H1 (cell line): ENCODE data around the gene SSBP3. TPM values are rescaled to one million over a fixed set of nuclear protein-coding genes. Genes with fewer than 3 reads are reported as not detected.

Experiments
- CHD7 ChIP-seq: fragments of 300-600 bp; sonication (generic); IDR thresholded peaks from 2 replicates; pipeline ENCODE4 v1.7.1; 2012; ENCODE audit warnings: low read length, moderate library complexity, mild to moderate bottlenecking, inconsistent platforms; ENCODE audit not compliant: insufficient replicate concordance
- EGR1 ChIP-seq: IDR thresholded peaks from 2 replicates; pipeline ENCODE4 v1.6.1; 2011; ENCODE audit warnings: low read depth, low read length, borderline replicate concordance
- FOSL1 ChIP-seq: IDR thresholded peaks from 2 replicates; pipeline ENCODE4 v1.6.1; 2011; ENCODE audit warnings: mild to moderate bottlenecking, low read depth, low read length, moderate library complexity; ENCODE audit not compliant: insufficient read depth
- JUN ChIP-seq: IDR thresholded peaks from 2 replicates; pipeline ENCODE4 v1.6.1; 2011; ENCODE audit warnings: low read depth, mild to moderate bottlenecking, improper control_type of control experiment, low read length
- JUND ChIP-seq: IDR thresholded peaks from 2 replicates; pipeline ENCODE4 v1.6.1; 2011; ENCODE audit warnings: mild to moderate bottlenecking, improper control_type of control experiment, low read length
- NRF1 ChIP-seq: IDR thresholded peaks from 2 replicates; pipeline ENCODE4 v1.6.1; 2011; ENCODE audit warnings: mild to moderate bottlenecking, low read depth, low read length, improper control_type of control experiment
- TAF1 ChIP-seq: IDR thresholded peaks from 2 replicates; pipeline ENCODE4 v1.6.1; 2011; ENCODE audit warnings: mild to moderate bottlenecking, low read depth, low read length
- TAF7 ChIP-seq: optimal IDR thresholded peaks from 2 replicates; pipeline ENCODE3; 2011; ENCODE audit warnings: low read depth, mild to moderate bottlenecking, inconsistent platforms, low read length, moderate library complexity, borderline replicate concordance
- TCF12 ChIP-seq: IDR thresholded peaks from 2 replicates; pipeline ENCODE4 v1.6.1; 2011; ENCODE audit warnings: low read depth, mild to moderate bottlenecking, low read length
- polyA plus RNA-seq, 7 experiments: library from polyadenylated mRNA; depleted of rRNA in 3 of 7; stranded (reverse) in 5 of 7; unstranded in 2 of 7; fragments of >200 nt in 5 of 7; fragments of 200-250 nt in 2 of 7; gene quantifications; 1 replicate in 5 of 7; 2 replicates in 1 of 7; 4 replicates in 1 of 7; pipeline versions ENCODE4 v1.2.1 to v1.2.3, GENCODE V29; 2011 to 2013; ENCODE audit warnings: missing spikeins in 2 of 7, mixed read lengths in 2 of 7
- total RNA-seq: library from RNA; stranded (reverse); fragmentation: NEBNext Ultra II Directional; extraction: Animal tissue kit (Norgen Biotek cat#: 25700); gene quantifications from 2 replicates; pipeline ENCODE4 v1.2.1, GENCODE V29; 2021

SSBP3 gene
- total and polyA plus RNA-seq, 2 of the 8 experiments (the other 6 are each of a cell fraction or from before 2014, with no cell fraction given): 99.7 to 133 TPM

- TF ChIP-seq CHD7: no peak
- no peak for TF ChIP-seq JUND
- TF ChIP-seq TCF12: no peak
- no peak for TF ChIP-seq TAF1
- no peak for TF ChIP-seq FOSL1
- TF ChIP-seq EGR1: no peak
- TF ChIP-seq TAF7: no peak
- no peak for TF ChIP-seq NRF1
- no peak for TF ChIP-seq JUN
Observed at GRCh38 chr1:54186056-54186455, 220.1 kb downstream of the SSBP3 start (continued).
